Keratinocyte (primary cell): ENCODE data around the gene SMARCA2. TPM values are rescaled to one million over a fixed set of nuclear protein-coding genes. Genes with fewer than 3 reads are reported as not detected.

ENCODE experiments used
- DNase-seq: peaks from one replicate; pipeline ENCODE4 v3.0.0-alpha.2; 2011; ENCODE audit warnings: low read depth, missing footprints, low spot score
- FAIRE-seq: peaks from 2 replicates; lab custom pipeline; 2011; peaks lifted over from hg19 to GRCh38; lab: Jason Lieb, UNC
- H2AFZ ChIP-seq: 2 replicates; pipeline ENCODE4 v1.6.0; 2012; ENCODE audit warnings: low read length, control low read depth, inconsistent platforms; ENCODE audit not compliant: control insufficient read depth
- H3K27ac ChIP-seq: 2 replicates; pipeline ENCODE4 v1.5.1; 2011; ENCODE audit warnings: low read length; ENCODE audit not compliant: control insufficient read depth, insufficient read depth
- H3K27me3 ChIP-seq: 3 replicates; pipeline ENCODE4 v1.6.0; 2011; ENCODE audit warnings: low read length; ENCODE audit not compliant: control insufficient read depth, insufficient read depth; ENCODE audit errors: extremely low read depth
- H3K36me3 ChIP-seq, 2 experiments: 2 replicates in 1 of 2; 3 replicates in 1 of 2; pipeline ENCODE4 v1.5.1; 2011; ENCODE audit warnings: low read length in 2 of 2, mild to moderate bottlenecking in 1 of 2; ENCODE audit not compliant: control insufficient read depth in 2 of 2, insufficient read depth in 2 of 2; ENCODE audit errors: extremely low read depth in 1 of 2
- H3K4me1 ChIP-seq: 3 replicates; pipeline ENCODE4 v1.5.1; 2011; ENCODE audit warnings: low read length; ENCODE audit not compliant: control insufficient read depth, insufficient read depth; ENCODE audit errors: extremely low read depth
- H3K4me2 ChIP-seq: 3 replicates; pipeline ENCODE4 v1.6.0; 2011; ENCODE audit warnings: low read depth, low read length; ENCODE audit not compliant: control insufficient read depth, insufficient read depth; ENCODE audit errors: extremely low read depth
- H3K4me3 ChIP-seq, 3 experiments: fragments of 200-600 bp in 1 of 3; sonication (generic) in 1 of 3; 2 replicates in 2 of 3; 3 replicates in 1 of 3; pipeline ENCODE4 v1.5.1; 2011 to 2016; ENCODE audit warnings: low read length in 3 of 3, mild to moderate bottlenecking in 3 of 3, control low read depth in 2 of 3, inconsistent platforms in 1 of 3, low read depth in 1 of 3, mixed read lengths in 1 of 3, mixed run types in 1 of 3, moderate library complexity in 1 of 3; ENCODE audit not compliant: control insufficient read depth in 2 of 3, insufficient read depth in 2 of 3; ENCODE audit errors: extremely low read depth in 1 of 3
- H3K79me2 ChIP-seq: 2 replicates; pipeline ENCODE4 v1.6.0; 2012; ENCODE audit warnings: low read length; ENCODE audit not compliant: control insufficient read depth, insufficient read depth
- H3K9ac ChIP-seq: 3 replicates; pipeline ENCODE4 v1.6.0; 2011; ENCODE audit warnings: low read length; ENCODE audit not compliant: control insufficient read depth, insufficient read depth; ENCODE audit errors: extremely low read depth
- H3K9me1 ChIP-seq: 3 replicates; pipeline ENCODE4 v1.6.0; 2011; ENCODE audit warnings: low read length; ENCODE audit not compliant: control insufficient read depth, insufficient read depth; ENCODE audit errors: extremely low read depth
- H3K9me3 ChIP-seq: 2 replicates; pipeline ENCODE4 v1.5.1; 2012; ENCODE audit warnings: low read depth, low read length; ENCODE audit not compliant: control insufficient read depth
- H4K20me1 ChIP-seq: 3 replicates; pipeline ENCODE4 v1.6.0; 2011; ENCODE audit warnings: low read length; ENCODE audit not compliant: control insufficient read depth, insufficient read depth; ENCODE audit errors: extremely low read depth
- CTCF ChIP-seq, 3 experiments: IDR thresholded peaks in 1 of 3; conservative IDR thresholded peaks in 1 of 3; optimal IDR thresholded peaks in 1 of 3; 2 replicates in 2 of 3; 3 replicates in 1 of 3; pipeline versions ENCODE3 to v1.5.1; 2011; ENCODE audit warnings: low read length in 3 of 3, mild to moderate bottlenecking in 3 of 3, moderate library complexity in 2 of 3, control low read depth in 1 of 3, inconsistent platforms in 1 of 3; ENCODE audit not compliant: insufficient read depth in 2 of 3; ENCODE audit errors: extremely low read depth in 1 of 3
- EZH2 ChIP-seq: IDR thresholded peaks from one replicate; pipeline ENCODE4 v1.6.1; 2012; ENCODE audit warnings: inconsistent platforms, mild to moderate bottlenecking, low read length, moderate library complexity
- dilution Hi-C: fragments of 300-500 bp; cut with MboI; formaldehyde crosslinking; loops from one replicate; pipeline ENCODE4 v1.7.0; 2020; ENCODE audit warnings: low sequenced_read_pairs; ENCODE audit not compliant: extremely low pct_ligation_motif_present
- polyA plus RNA-seq, 5 experiments: library from polyadenylated mRNA; depleted of rRNA in 3 of 5; stranded (reverse) in 3 of 5; stranded (forward) in 1 of 5; unstranded in 1 of 5; fragments of >200 nt; gene quantifications; 1 replicate in 1 of 5; 2 replicates in 3 of 5; 3 replicates in 1 of 5; pipeline versions ENCODE4 v1.2.1 to v1.2.3, GENCODE V29; 2011 to 2012; ENCODE audit warnings: missing spikeins in 2 of 5, low read depth in 1 of 5, low replicate concordance in 1 of 5

The SMARCA2 gene
- polyA plus RNA-seq, 1 donor (not counting 4 experiments of a cell fraction or from before 2014, with no cell fraction given): 39.0 TPM

- dilution Hi-C loops: no loop called here
- no peaks in the 10 kb centered on the region for H3K9me1 ChIP-seq
- H3K36me3 ChIP-seq: no peaks in the 10 kb centered on the region
- H3K9me3 ChIP-seq: no peaks in the 10 kb centered on the region
- no peak overlapping the region for H2AFZ ChIP-seq
- no peak overlapping the region for H3K9ac ChIP-seq
- H3K4me3 ChIP-seq: no peak overlapping the region
- FAIRE-seq (no peak), DNase-seq (no peak)
- no peak overlapping the region for H3K4me2 ChIP-seq
- H3K79me2 ChIP-seq: no peaks in the 10 kb centered on the region
- no peak overlapping the region for H3K27ac ChIP-seq
- no peaks in the 10 kb centered on the region for H4K20me1 ChIP-seq
- no peak for TF ChIP-seq CTCF (optimal IDR thresholded peaks at IDR 0.05 in 1 of 3, IDR thresholded peaks at IDR 0.05 in 1 of 3, conservative IDR thresholded peaks at IDR 0.05 in 1 of 3; ENCODE audit: extremely low read depth in 1 of 3, insufficient read depth in 2 of 3, low read length in 3 of 3)
- no peak for TF ChIP-seq EZH2
- no peaks in the 10 kb centered on the region for H3K4me1 ChIP-seq
- peaks cover 3% of the 10 kb centered on the region for H3K27me3 ChIP-seq
These were observed 21.0 kb upstream of the SMARCA2 start for GRCh38 chr9:1994180-1994579.

GRCh38 chr9:1995084-1995483 lies 20.1 kb upstream of the SMARCA2 start:
- Histone ChIP-seq H3K36me3 (no peaks in the 10 kb centered on the region), H3K27ac (no peak overlapping the region), H4K20me1 (no peaks in the 10 kb centered on the region), H3K4me1 (no peaks in the 10 kb centered on the region), H3K9me3 (no peaks in the 10 kb centered on the region), H3K9ac (no peak overlapping the region), H3K79me2 (no peaks in the 10 kb centered on the region), H3K4me3 (no peak overlapping the region), H3K4me2 (no peak overlapping the region), H3K27me3 (peaks cover 3% of the 10 kb centered on the region), H2AFZ (no peak overlapping the region), H3K9me1 (no peaks in the 10 kb centered on the region)
- TF ChIP-seq EZH2 (no peak), CTCF (optimal IDR thresholded peaks at IDR 0.05 in 1 of 3, IDR thresholded peaks at IDR 0.05 in 1 of 3, conservative IDR thresholded peaks at IDR 0.05 in 1 of 3; ENCODE audit: extremely low read depth in 1 of 3, insufficient read depth in 2 of 3, low read length in 3 of 3) (no peak)
- FAIRE-seq: no peak
- DNase-seq: no peak
- dilution Hi-C loops: no loop called here
